ENCODE measurements around the gene CFAP161.

The CFAP161 gene

DNA sequence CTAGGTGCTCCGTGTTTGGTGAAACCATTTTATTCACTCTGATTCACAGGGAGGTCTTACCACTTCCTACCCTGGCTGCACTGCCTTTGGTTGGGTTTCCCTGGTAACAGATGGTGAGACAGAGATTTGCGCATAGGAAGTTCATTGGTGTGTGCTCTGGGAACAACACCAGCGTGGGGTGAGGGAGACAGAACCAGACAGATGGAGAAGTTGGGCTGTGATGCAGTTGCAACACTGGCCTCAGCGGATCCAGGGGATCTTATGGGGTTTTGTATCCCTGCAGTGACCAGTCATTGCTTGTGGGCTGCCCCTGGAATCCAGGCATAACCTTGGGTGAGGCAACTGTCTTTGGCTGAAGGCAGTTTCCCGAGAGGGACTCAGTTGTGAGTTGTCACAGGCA lies 50.1 kb downstream of the CFAP161 start:
- no peak overlapping the region for H3K9ac ChIP-seq (ENCODE audit: low read depth, low read length)
- H3K36me3 ChIP-seq (ENCODE audit: insufficient read depth, low read length) = no peaks in the 10 kb centered on the region
- no peak for ATAC-seq (ENCODE audit: insufficient read depth, low read depth)
- no peak for DNase-seq
- no peak overlapping the region for H2AFZ ChIP-seq (ENCODE audit: low read depth, low read length)
- H3K4me3 ChIP-seq (ENCODE audit: low read depth in 1 of 2, low read length in 2 of 2) = no peak overlapping the region
- no peaks in the 10 kb centered on the region for H3K79me2 ChIP-seq (ENCODE audit: insufficient read depth, low read length)
- no peaks in the 10 kb centered on the region for H3K4me1 ChIP-seq (ENCODE audit: insufficient read depth, low read length)
- peaks cover 10% of the 10 kb centered on the region for H3K27me3 ChIP-seq (ENCODE audit: insufficient read depth, low read length, poor library complexity)
- no peaks in the 10 kb centered on the region for H3K9me3 ChIP-seq (ENCODE audit: insufficient read depth, low read length, severe bottlenecking)
- no peak overlapping the region for H3K27ac ChIP-seq (ENCODE audit: low read length)
- TF ChIP-seq, protein P1, sequence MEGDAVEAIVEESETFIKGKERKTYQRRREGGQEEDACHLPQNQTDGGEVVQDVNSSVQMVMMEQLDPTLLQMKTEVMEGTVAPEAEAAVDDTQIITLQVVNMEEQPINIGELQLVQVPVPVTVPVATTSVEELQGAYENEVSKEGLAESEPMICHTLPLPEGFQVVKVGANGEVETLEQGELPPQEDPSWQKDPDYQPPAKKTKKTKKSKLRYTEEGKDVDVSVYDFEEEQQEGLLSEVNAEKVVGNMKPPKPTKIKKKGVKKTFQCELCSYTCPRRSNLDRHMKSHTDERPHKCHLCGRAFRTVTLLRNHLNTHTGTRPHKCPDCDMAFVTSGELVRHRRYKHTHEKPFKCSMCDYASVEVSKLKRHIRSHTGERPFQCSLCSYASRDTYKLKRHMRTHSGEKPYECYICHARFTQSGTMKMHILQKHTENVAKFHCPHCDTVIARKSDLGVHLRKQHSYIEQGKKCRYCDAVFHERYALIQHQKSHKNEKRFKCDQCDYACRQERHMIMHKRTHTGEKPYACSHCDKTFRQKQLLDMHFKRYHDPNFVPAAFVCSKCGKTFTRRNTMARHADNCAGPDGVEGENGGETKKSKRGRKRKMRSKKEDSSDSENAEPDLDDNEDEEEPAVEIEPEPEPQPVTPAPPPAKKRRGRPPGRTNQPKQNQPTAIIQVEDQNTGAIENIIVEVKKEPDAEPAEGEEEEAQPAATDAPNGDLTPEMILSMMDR (IDR thresholded peaks at IDR 0.05; ENCODE audit: borderline replicate concordance, extremely low read depth, low read length, poor library complexity, severe bottlenecking) = no peak
- TF ChIP-seq EZH2 (IDR thresholded peaks at IDR 0.05; ENCODE audit: borderline replicate concordance, low read depth, low read length, severe bottlenecking) = no peak
- H4K20me1 ChIP-seq (ENCODE audit: insufficient read depth, low read length) = no peaks in the 10 kb centered on the region
- H3K4me2 ChIP-seq (ENCODE audit: insufficient read depth, low read length) = no peak overlapping the region

DNA sequence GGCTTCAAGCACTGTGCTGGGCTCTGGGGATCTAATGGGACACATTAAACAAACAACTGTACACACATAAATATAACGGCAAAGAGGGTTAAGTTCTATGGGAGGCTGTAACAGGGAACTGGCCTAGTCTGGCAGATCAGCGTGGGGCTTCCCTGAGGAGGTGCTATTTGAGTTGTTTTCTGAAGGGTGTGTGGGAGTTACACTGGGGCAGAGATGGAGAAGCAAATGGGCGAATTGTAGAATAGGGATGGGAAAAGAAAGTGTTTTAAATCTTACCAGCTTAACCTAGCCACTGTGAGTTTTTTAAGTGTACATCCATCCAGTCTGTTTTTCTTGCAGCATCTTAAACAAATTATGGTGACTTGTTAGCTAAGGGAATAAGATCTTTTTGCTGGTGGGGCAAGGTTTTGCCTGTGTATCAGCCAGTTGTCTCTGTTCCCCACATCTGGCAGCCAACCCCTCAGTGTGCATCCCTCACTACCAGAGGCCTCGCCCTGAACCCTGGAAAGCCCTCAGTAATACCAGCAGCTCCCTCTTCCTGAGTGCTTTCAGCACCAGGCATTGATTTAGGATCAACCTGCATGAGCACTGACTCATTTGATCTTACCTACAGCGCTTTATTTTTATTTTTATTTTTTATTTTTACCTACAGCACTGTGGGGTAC lies 51.7 kb downstream of the CFAP161 start:
- no peaks in the 10 kb centered on the region for H3K79me2 ChIP-seq (ENCODE audit: insufficient read depth, low read length)
- no peaks in the 10 kb centered on the region for H3K36me3 ChIP-seq (ENCODE audit: insufficient read depth, low read length)
- H3K9me3 ChIP-seq (ENCODE audit: insufficient read depth, low read length, severe bottlenecking) = no peaks in the 10 kb centered on the region
- no peak for ATAC-seq (ENCODE audit: insufficient read depth, low read depth)
- TF ChIP-seq, protein P1 (IDR thresholded peaks at IDR 0.05; ENCODE audit: borderline replicate concordance, extremely low read depth, low read length, poor library complexity, severe bottlenecking) = no peak
- no peak for TF ChIP-seq EZH2 (IDR thresholded peaks at IDR 0.05; ENCODE audit: borderline replicate concordance, low read depth, low read length, severe bottlenecking)
- no peak overlapping the region for H3K4me2 ChIP-seq (ENCODE audit: insufficient read depth, low read length)
- no peak overlapping the region for H2AFZ ChIP-seq (ENCODE audit: low read depth, low read length)
- peaks cover 10% of the 10 kb centered on the region for H3K27me3 ChIP-seq (ENCODE audit: insufficient read depth, low read length, poor library complexity)
- H4K20me1 ChIP-seq (ENCODE audit: insufficient read depth, low read length) = no peaks in the 10 kb centered on the region
- no peak overlapping the region for H3K27ac ChIP-seq (ENCODE audit: low read length)
- DNase-seq = no peak
- no peaks in the 10 kb centered on the region for H3K4me1 ChIP-seq (ENCODE audit: insufficient read depth, low read length)
- no peak overlapping the region for H3K4me3 ChIP-seq (ENCODE audit: low read depth in 1 of 2, low read length in 2 of 2)
- no peak overlapping the region for H3K9ac ChIP-seq (ENCODE audit: low read depth, low read length)

DNA sequence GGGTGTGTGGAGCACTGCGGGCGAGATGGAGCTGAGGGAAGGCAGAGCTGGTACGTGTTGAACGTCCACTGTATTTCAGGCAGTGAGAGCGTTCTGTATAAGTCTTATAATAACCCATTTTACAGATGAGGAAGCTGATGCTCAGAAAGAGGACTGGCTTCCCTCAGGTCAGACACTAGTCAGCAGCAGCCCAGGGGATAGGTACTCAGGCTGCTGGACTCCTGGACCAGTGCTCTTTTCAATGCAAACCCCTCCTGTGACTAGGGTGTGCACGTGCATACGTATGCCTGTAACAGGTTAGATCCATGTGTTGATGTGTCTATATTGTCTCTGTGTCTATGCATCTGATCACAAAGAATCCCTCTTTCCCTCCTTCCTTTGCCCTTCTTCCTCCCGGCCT lies 54.3 kb downstream of the CFAP161 start:
- Histone ChIP-seq H3K79me2 (ENCODE audit: insufficient read depth, low read length) (no peaks in the 10 kb centered on the region), H3K36me3 (ENCODE audit: insufficient read depth, low read length) (no peaks in the 10 kb centered on the region), H3K4me3 (ENCODE audit: low read depth in 1 of 2, low read length in 2 of 2) (no peak overlapping the region), H3K4me2 (ENCODE audit: insufficient read depth, low read length) (no peak overlapping the region), H3K9me3 (ENCODE audit: insufficient read depth, low read length, severe bottlenecking) (no peaks in the 10 kb centered on the region), H3K27me3 (ENCODE audit: insufficient read depth, low read length, poor library complexity) (peaks cover 6% of the 10 kb centered on the region), H4K20me1 (ENCODE audit: insufficient read depth, low read length) (no peaks in the 10 kb centered on the region), H2AFZ (ENCODE audit: low read depth, low read length) (no peak overlapping the region), H3K4me1 (ENCODE audit: insufficient read depth, low read length) (no peaks in the 10 kb centered on the region), H3K27ac (ENCODE audit: low read length) (no peak overlapping the region), H3K9ac (ENCODE audit: low read depth, low read length) (no peak overlapping the region)
- no peak for ATAC-seq (ENCODE audit: insufficient read depth, low read depth)
- TF ChIP-seq EZH2 (IDR thresholded peaks at IDR 0.05; ENCODE audit: borderline replicate concordance, low read depth, low read length, severe bottlenecking) = no peak
- TF ChIP-seq, protein P1 (IDR thresholded peaks at IDR 0.05; ENCODE audit: borderline replicate concordance, extremely low read depth, low read length, poor library complexity, severe bottlenecking) = no peak
- DNase-seq = no peak
